ENCODE results near the gene CWC27. TPM values are rescaled to one million over a fixed set of nuclear protein-coding genes. Genes with fewer than 3 reads are reported as not detected.

Gene CWC27
- total RNA-seq, 2 donors from 2014 or later, result 9.1 to 12.1 TPM

- Histone ChIP-seq H3K4me1 (no peaks in the 10 kb centered on the region), H3K4me3 (no peak overlapping the region), H3K9me3 (no peaks in the 10 kb centered on the region), H3K27me3 (no peaks in the 10 kb centered on the region), H3K36me3 (peaks cover 6% of the 10 kb centered on the region), H3K27ac (no peak overlapping the region)
- DNase-seq (ENCODE audit: low spot score), result no peak
- no peak for TF ChIP-seq CTCF (IDR thresholded peaks at IDR 0.05)
Measured at GRCh38 chr5:64744914-64745313, 23.8 kb upstream of the CWC27 start.

GRCh38 chr5:64746446-64746845 is 22.3 kb upstream of the CWC27 start:
- H3K9me3 ChIP-seq, result no peaks in the 10 kb centered on the region
- no peaks in the 10 kb centered on the region for H3K4me1 ChIP-seq
- no peak for TF ChIP-seq CTCF (IDR thresholded peaks at IDR 0.05)
- H3K27me3 ChIP-seq, result no peaks in the 10 kb centered on the region
- H3K27ac ChIP-seq, result no peak overlapping the region
- H3K36me3 ChIP-seq, result peaks cover 4% of the 10 kb centered on the region
- DNase-seq (ENCODE audit: low spot score), result no peak
- H3K4me3 ChIP-seq, result no peak overlapping the region

- Histone ChIP-seq H3K4me1 (no peaks in the 10 kb centered on the region), H3K27me3 (no peaks in the 10 kb centered on the region), H3K36me3 (peaks cover 6% of the 10 kb centered on the region), H3K4me3 (no peak overlapping the region), H3K9me3 (no peaks in the 10 kb centered on the region), H3K27ac (no peak overlapping the region)
- no peak for TF ChIP-seq CTCF (IDR thresholded peaks at IDR 0.05)
- no peak for DNase-seq (ENCODE audit: low spot score)
Measured at GRCh38 chr5:64749385-64749784, 19.3 kb upstream of the CWC27 start.

GRCh38 chr5:64754066-64754465 is 14.7 kb upstream of the CWC27 start:
- no peak overlapping the region for H3K27ac ChIP-seq
- DNase-seq (ENCODE audit: low spot score), result no peak
- H3K4me3 ChIP-seq, result no peak overlapping the region
- no peaks in the 10 kb centered on the region for H3K9me3 ChIP-seq
- peaks cover 6% of the 10 kb centered on the region for H3K36me3 ChIP-seq
- no peak for TF ChIP-seq CTCF (IDR thresholded peaks at IDR 0.05)
- no peaks in the 10 kb centered on the region for H3K4me1 ChIP-seq
- H3K27me3 ChIP-seq, result no peaks in the 10 kb centered on the region

- H3K9me3 ChIP-seq, result no peaks in the 10 kb centered on the region
- H3K27me3 ChIP-seq, result no peaks in the 10 kb centered on the region
- H3K27ac ChIP-seq, result no peak overlapping the region
- peaks cover 0 to 11% of the 10 kb centered on the region in 2 donors for H3K4me1 ChIP-seq
- H3K4me3 ChIP-seq, result no peak overlapping the region
- DNase-seq (ENCODE audit: low spot score), result no peak
- no peak for TF ChIP-seq CTCF (IDR thresholded peaks at IDR 0.05)
- H3K36me3 ChIP-seq, result no peaks in the 10 kb centered on the region
Measured at GRCh38 chr5:64758901-64759300, 9.8 kb upstream of the CWC27 start.

GRCh38 chr5:64759960-64760660 is 8.6 kb upstream of the CWC27 start:
- H3K9me3 ChIP-seq, result no peaks in the 10 kb centered on the region
- H3K36me3 ChIP-seq, result no peaks in the 10 kb centered on the region
- no peaks in the 10 kb centered on the region for H3K27me3 ChIP-seq
- H3K4me3 ChIP-seq, result no peak overlapping the region
- H3K4me1 ChIP-seq, result peaks cover 0 to 11% of the 10 kb centered on the region in 2 donors
- no peak overlapping the region for H3K27ac ChIP-seq
- no peak for TF ChIP-seq CTCF (IDR thresholded peaks at IDR 0.05)
- DNase-seq (ENCODE audit: low spot score), result no peak

Measured in right atrium auricular region (tissue), 2 donors.